Activated effector memory CD4-positive, alpha-beta T cell treated with anti-CD3 and anti-CD28 coated beads, Interleukin-2, amount 50 U/mL, for 16 hours (primary cell): ENCODE measurements around the gene C1orf56.

Source experiments
- DNase-seq: peaks from one replicate; pipeline ENCODE4 v3.0.0-alpha.2; 2020

The C1orf56 gene

GRCh38 chr1:151047591-151047924 lies at the start of gene C1orf56:
TSS of gene C1orf56 (plus strand) at chr1:151047751. CDS start at chr1:151047848, 97 bp downstream.
- peak; percentile 86 for DNase-seq

GRCh38 chr1:150997949-150998348 lies 49.6 kb upstream of the C1orf56 start:
- no peak for DNase-seq

DNA sequence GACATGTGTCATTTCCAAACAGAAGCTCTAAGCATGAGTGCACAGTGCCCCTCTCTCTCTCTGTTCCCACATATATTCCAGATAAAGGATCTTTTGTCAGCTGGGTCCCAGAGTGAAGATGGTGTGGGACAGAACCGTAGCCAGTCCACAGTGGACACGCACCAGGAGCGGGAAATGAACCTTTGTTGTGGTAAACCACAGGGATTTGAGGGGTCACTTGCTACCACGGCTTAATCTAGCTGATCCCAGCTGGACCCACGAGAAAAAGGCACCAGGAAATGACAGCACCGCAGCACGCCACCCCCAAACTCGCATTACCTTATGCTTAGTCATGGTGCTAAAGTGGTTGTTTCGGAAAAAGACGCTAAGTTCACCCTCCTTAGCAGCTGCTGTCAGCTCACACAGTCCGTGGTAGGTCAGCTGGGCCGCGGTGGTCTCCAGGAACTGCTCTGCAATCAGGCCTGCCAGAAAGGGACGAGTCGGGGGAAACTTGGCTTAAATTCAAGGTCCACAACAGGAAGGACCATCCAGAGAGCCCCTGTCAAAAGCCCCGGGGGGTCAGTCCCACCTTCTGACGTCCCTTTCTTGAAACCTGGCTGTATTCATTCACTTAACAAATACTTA lies 48.4 kb upstream of the C1orf56 start:
- no peak for DNase-seq

GRCh38 chr1:150999926-151000325 lies 47.6 kb upstream of the C1orf56 start:
- no peak for DNase-seq

DNA sequence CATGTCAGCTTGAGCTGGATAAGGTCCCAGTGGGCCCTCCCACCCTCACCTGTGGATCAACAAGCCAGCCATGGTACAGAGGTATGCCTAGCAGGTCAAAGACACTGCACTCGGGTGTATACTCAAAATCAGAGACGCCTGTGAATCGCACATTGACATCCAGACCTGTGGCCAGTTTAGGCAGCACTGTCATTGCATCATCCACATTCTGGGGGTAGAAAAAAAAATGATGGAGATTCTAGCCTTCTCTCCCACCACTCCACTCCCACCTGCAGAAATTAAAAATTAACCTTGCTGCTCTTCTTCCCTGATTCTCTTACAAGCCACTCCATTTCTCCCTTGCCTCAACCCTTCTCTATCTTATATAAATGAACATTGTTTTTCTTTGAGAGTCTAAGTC lies 47.1 kb upstream of the C1orf56 start:
- no peak for DNase-seq

DNA sequence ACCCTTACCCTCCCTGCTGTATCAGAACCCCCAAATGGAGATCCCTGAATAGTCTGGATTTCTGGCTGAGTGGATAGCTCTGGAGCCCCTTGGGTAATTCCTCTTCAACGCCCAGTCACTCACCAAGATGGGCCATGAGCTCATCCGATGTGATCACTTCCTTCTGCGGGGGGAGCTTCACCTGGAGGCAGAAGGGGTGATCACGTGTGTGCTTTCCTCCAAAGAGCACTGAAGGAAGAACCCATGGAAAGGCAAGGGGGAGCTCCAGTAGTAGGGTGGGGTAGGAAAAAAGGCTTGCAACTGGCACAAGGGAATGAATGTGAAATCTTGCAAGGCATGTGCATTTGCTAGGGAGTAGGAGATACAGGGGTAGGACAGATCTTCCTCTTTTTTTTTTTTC lies 45.9 kb upstream of the C1orf56 start:
- DNase-seq = no peak

DNA sequence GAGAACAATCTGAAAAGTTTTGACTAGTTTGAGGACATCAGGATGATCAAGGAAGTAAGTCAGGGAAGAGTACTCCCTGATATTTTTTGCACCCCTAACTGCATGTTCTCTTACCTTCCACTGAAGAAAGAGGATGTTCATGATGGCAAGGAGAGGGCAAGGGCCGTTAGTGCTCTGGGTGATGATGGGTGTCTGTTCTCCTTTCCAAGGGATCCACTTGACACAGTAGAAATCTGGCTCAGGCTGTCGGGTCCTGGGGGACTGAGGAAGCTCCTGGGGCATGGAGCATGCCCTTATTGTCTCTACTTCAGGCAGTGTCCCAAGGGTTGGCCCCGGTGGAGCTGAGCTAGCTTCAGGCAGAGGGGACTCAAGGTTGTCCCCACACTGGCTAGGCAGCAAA lies 45.5 kb upstream of the C1orf56 start:
- no peak for DNase-seq

DNA sequence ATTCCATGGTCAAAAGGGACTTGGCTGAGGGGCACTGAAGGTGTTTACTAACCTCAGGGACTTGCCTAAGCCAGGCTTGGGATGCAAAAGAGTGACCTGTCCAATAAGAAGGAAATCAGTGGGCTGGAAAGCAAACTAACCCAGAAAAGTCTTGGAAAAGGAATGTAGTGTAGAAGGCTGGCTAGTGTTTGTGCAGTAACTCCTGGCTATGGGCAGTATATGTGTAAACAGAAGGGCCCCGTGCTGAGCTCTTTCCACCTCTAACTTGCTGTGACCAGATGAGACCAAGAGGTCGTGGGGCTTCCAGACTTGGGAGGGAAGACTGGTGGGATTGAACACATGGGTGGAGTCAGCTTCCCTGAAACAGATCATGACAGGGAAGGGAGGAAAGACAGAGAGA lies 44.9 kb upstream of the C1orf56 start:
- DNase-seq = no peak

DNA sequence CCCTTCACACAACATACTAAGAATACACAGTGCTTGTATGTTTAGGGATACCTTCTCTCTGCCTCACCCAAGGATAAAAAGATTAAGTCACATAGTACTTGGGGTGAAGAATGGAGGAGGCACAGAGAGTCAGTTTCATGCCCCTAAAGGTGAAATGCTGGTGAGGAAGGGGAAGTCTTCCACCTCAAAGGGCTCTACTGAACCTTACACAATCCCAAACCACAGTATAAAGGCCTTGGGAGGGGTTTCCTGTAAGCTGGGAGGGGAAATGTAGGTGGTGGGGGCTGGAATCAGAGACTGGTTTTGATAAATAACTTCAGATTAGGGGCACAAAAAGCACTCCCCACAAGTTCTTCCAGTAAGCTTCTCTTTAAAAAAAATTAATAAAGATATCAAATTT lies 44.4 kb upstream of the C1orf56 start:
- no peak for DNase-seq

DNA sequence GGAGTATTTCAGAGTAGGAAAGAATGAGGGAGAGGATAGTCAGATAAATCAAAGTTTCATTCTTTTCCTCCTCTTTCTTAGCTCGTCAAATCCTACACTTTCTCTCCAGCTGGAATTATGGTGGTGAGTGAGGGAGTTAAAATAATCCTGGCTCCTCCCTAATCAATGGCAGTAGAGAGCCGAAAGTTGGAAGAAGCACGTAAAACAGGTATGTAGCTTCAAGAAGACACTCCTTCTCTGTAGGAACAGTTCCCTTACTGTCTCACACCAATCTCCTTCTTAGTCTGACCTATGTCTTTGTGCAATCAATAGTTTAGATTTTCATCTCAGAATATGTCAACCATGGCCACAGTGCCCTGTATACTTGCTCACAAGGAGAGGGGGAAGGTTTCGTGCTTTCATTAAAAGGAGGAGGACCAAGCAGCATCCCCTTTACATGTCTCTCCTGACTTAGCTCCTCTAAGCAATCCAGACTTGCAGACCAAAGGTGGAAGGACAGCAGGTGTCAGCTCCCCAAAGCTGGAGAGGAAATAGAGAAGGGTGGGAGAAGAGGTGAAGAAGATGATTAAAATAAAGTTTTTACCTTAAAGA lies 41.7 kb upstream of the C1orf56 start:
- no peak for DNase-seq

DNA sequence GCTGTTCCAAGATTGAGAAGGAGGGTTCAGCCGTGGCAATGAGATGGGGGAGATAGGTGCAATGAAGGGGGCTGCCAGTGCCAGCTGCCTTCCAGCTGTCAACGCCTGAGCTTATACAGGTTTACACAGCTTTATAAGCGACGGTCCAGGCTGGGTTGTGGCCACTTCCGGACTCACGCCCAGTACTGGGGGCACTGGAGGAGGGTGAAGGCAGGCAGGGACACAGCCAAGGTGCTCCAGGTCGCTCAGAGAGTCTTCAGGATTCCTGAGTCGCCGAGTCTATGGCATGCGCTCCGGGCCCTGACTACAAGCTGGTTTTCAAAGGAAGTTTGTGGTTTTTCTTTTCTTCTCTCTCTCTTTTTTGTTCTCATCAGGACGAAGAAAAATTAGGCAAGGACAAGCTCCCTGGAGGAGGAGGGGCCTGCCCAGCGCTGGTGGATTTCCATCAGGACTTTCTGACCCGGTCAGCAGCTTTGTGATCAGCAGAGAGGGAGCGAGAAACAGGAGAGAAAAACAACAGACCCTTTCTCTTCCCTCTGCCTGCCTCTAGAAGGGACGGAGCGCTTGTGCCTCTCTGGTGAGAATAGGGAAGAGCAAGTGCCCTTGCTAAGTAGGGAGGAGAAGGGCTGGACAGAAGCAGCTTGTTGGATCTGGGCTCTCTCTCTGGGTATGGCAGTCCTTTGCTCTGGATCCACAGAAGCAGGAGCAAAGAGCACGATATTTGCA lies 41.1 kb upstream of the C1orf56 start, which contains the start of gene MINDY1:
Gene MINDY1, minus strand, starts transcription at position 576 of the 726 bp plus-strand sequence. CDS start 4,285 bp downstream, outside the sequence.
- peak; percentile 74 for DNase-seq

DNA sequence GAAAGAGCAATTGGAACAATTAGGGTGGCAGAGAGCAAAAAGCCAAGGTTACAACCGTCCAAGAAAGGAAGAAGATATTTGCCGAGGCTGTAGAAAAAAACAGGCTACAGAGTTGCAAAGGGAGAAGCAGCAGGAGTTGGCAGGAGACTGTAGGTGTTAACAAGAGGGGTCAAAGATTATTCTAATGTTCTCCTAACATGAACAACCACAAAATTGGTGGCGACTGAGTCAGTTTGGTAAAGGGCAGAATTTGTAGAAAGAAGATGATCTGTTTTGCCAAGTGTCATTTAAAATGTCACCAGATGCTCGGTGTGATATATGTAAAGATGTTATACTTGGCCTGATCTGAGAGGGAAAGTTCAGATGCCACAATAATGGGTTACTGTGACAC lies 39.7 kb upstream of the C1orf56 start:
- no peak for DNase-seq

DNA sequence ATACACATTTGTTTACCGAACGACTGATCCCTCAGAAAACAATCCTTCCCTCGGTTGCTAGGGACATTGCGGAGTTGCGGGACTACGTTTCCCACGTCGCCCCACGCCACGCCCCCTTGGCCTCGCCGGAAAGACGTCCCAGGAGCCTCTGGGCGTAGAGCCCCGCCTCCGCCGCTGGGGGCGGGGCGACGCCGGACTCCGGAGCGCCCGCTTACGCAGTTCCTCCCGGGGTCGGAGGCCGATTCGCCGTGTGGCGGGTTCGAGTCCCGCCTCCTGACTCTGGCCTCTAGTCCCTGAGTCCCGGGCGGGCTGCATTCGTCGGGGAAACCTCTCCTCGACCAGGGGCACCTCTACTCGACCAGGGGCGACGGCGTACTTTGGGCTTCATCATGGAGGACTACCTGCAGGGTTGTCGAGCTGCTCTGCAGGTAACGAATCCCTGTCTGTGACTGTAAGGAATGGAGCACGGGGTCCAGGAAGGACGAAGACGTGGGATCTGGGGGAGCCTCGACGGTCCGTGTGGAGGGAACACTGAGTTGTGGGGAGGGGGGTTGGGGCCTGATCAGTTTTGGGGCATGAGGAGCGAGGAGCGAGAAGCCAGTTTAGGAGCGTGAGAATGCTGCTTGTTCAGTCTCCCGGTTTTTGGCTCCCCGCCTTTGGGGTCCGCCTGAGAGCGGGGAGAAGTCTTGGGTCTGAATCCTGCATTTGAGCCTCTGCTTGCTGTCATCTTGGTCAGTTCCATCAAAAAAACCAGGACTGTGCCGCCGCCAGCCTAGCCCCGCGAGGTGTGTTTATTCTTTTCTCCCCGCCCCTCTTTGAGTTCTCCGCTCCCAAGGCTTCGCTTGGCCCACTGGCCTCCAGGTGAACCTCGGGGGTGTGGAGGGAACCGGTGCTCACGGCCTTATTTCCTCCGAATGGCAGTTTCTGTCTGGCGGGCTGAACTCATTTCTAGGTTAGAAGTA lies 39.0 kb upstream of the C1orf56 start, which contains the start of gene PRUNE1:
Gene PRUNE1, plus strand, starts transcription at position 206 of the 962 bp plus-strand sequence. Its CDS starts 184 bp downstream, at position 390.
- peak; percentile 99 for DNase-seq

DNA sequence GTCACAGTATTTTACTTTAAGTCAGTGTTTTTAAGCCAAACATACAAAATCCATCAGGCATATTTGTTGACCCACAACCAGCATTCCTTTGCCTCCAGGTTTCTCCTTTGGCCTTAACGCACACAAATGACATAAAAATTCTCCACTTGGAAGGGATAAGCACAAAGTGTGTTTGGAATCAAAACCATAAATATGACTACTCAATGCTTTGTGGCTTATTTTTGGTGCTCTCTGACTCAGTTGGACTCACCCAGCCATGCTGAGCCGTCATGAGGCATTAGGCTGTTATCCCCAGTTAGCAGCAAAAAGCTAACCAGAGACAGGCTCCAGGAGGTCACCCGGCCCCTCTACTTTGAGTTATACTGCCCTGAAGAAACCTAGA lies 38.4 kb upstream of the C1orf56 start:
- no peak for DNase-seq

DNA sequence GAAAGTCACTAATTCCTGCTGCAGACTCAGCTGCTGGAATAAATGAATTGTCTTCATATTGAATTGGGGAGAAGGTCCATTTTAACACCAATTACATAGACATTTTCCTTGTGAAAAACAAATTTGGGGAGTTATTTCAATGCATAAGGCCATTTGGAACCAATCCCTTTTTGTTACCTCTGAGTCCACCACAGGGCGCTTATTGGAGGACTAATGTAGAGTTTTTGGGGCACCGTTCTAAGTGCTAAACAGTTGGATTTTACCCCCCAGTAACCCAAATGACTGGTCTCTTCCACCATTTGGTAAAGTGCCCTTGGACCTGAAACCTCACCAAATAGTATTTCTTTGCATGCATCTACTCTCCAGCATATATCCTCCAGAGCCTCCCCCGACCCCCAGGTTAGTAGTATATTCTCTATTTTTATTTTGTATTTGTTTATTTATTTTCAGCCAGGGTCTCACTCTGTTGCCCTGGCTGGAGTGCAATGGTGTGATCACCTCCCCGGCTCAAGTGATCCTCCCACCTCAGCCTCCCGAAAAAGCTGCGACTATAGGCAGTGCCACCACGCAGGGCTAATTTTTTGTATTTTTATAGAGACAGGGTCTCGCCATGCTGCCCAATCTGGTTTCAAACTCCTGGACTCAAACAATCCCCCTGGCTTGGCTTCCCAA lies 37.7 kb upstream of the C1orf56 start:
- DNase-seq = no peak

DNA sequence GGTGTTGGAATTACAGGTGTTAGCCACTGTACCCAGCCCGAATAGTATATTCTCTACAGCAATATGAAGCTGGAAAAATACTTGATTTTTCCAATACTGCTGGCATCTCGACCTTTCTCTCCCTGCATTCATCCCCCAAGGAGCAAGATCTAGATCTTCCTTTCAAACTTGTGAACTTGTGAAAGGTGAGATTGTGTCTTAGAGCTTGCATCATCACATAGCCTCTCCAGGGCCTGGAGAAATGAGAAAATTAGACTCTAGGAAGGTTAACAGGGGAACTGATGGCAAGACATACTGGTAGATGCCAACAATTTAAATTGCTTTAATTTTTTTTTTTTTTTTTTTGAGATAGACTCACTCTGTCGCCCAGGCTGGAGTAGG lies 37.2 kb upstream of the C1orf56 start:
- no peak for DNase-seq

GRCh38 chr1:151011154-151011850 lies 36.2 kb upstream of the C1orf56 start:
- DNase-seq = no peak

DNA sequence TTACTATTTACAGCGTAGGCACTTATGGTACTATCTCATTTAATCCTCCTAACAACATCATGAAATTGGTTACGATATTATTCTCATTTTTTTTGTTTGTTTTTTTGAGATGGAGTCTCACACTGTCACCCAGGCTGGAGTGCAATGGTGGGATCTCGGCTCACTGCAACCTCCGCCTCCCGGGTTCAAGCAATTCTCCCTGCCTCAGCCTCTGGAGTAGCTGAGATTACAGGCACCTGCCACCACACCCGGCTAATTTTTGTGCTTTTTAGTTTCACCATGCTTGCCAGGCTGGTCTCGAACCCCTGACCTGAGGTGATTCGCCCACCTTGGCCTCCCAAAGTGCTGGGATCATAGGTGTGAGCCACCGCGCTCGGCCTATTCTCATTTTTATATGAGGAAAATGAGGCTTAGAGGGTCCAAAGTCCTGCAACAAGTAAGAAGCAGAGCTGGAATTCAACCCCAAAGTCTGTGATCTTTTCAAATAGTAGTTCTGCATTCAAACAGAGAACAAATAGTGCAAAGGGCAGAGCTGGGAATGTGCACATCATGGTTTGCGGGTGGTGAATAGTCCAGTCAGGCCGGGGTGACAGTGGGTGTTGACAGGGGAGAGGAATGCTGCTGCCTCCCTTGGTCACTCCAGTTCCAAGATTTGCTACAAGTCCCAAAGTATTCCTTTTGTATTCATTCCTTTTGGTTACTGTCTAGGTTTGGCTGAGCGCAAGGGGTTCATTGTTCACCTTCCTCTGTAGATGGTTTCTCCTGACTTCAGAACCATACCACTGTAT lies 34.7 kb upstream of the C1orf56 start:
- no peak for DNase-seq

- DNase-seq = no peak
Observed at GRCh38 chr1:151013518-151013917, 34.0 kb upstream of the C1orf56 start.

GRCh38 chr1:151024540-151025146 lies 22.9 kb upstream of the C1orf56 start:
- DNase-seq = peak; percentile 92

- DNase-seq = no peak
Observed at GRCh38 chr1:151026460-151026859, 21.1 kb upstream of the C1orf56 start.
